WI38 (cell line): ENCODE results near the gene UST.
A peak's percentile ranks its signal among the peaks of the same experiment; 100 is the strongest.

ENCODE experiments used
- H3K4me3 ChIP-seq: 2 replicates; pipeline ENCODE4 v1.5.1; 2011; ENCODE audit warnings: low read depth, mild to moderate bottlenecking, control low read depth, low read length
- CTCF ChIP-seq: IDR thresholded peaks from 2 replicates; pipeline ENCODE4 v1.5.1; 2012; ENCODE audit warnings: low read depth, mild to moderate bottlenecking, control low read depth, low read length

UST gene

GRCh38 chr6:149025061-149025460 is 278.2 kb downstream of the UST start:
- no peak overlapping the region for H3K4me3 ChIP-seq
- no peak for TF ChIP-seq CTCF

DNA sequence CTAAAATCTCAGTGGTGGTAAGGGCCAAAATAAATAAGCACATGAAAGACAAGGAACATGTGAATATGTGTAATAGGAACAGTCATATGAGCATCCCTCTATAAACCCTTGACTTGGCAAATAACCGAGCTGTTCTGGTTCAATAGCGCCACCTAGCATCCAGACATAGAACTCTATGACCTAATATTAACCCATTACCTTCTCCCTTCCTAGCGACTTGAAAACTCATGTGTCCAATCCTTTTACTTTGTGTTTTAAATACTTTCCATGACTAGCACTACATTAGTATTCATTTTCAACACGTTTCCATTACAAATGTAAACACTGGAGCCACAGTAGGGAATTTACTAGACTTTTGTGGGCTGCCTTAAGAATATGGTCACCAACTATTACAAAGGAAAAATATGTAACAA is 279.7 kb downstream of the UST start:
- TF ChIP-seq CTCF, result peak; percentile 30; the same call in 1 of the 2 replicates

GRCh38 chr6:149027484-149027883 is 280.7 kb downstream of the UST start:
- no peak overlapping the region for H3K4me3 ChIP-seq
- no peak for TF ChIP-seq CTCF

More for the DNA sequence above, 279.7 kb downstream of the UST start:
- no peak overlapping the region for H3K4me3 ChIP-seq

GRCh38 chr6:149028767-149029405 is 282.1 kb downstream of the UST start:
- no peak overlapping the region for H3K4me3 ChIP-seq
- peak; percentile 20; the same call in 1 of the 2 replicates for TF ChIP-seq CTCF

DNA sequence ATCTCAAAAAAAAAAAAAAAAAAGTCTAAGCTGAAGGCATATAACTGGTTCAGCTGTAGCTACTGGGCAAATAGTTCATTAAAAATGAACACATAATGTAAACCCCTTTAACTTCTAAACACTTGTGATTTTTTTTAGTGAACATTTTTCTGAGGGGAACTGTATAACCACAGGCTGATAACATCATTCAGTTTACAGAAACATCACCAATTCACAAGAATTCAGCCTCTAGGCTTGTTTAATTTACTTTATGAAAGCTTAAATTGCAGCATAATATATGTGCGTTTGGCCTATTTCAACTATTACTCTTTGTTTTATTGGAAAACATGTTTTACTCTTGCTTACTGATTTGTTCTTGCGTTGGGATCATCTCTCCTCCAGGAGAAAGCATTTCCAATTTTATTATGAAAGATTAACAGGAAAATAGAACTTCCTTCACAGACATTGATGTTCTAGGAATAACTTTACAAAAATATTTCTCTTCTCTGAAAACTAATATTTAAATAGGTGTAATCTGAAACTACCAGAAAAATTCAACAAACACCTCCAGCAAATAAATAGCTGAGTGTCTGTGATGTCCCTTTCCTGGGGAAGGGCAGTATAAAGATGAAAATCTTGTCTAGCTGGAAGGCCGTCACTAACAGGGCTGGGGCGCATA is 284.5 kb downstream of the UST start:
- TF ChIP-seq CTCF, result no peak
- no peak overlapping the region for H3K4me3 ChIP-seq

DNA sequence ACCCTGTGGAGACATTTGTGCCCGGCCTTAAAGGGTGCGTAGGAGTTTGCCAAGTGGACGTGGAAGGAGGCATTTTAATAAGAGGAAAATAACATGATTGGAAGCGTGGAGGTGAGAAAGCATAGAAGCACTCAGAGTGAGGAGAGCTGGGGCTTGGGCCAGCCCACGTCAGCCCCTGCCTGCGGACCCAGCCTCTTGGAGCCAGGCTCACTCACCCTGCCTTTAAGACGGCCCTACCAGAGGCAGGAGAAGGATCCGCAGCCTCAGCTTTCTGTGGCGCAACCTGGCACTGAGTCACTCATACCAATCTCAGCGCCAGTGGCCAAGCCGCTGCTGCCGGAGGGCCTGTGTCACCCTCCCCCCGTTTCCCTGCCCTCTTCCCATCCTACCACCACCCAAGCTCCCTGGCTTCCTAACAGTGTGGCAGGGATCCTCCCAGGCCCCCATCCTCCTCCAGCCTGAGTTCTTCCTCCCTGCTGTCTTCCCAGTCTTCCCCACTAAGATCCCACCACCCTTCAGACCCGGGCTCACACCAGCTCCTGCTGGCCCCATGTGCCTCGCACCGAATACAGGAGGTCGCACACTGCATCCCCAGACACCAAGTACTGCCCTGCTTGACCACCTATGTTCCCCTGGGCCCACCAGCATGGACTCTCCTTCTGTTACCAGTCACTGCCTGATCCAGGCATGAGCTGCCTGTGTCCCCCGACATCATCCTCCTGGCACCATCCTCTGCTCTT is 285.2 kb downstream of the UST start:
- TF ChIP-seq CTCF, result no peak
- H3K4me3 ChIP-seq, result no peak overlapping the region
